HL-60 (cell line): ENCODE data around the gene TNK2.

ENCODE experiments used
- REST ChIP-seq: IDR thresholded peaks from 2 replicates; pipeline ENCODE4 v1.6.1; 2012; ENCODE audit warnings: low read depth; ENCODE audit not compliant: insufficient replicate concordance
- TF ChIP-seq, protein P1 (sequence below): IDR thresholded peaks from one replicate; pipeline ENCODE4 v1.5.1; 2011; ENCODE audit warnings: low read length, control low read depth, inconsistent platforms; ENCODE audit not compliant: insufficient read depth

GRCh38 chr3:195855471-195856409 lies 52.6 kb downstream of the TNK2 start:
- TF ChIP-seq, protein P1, sequence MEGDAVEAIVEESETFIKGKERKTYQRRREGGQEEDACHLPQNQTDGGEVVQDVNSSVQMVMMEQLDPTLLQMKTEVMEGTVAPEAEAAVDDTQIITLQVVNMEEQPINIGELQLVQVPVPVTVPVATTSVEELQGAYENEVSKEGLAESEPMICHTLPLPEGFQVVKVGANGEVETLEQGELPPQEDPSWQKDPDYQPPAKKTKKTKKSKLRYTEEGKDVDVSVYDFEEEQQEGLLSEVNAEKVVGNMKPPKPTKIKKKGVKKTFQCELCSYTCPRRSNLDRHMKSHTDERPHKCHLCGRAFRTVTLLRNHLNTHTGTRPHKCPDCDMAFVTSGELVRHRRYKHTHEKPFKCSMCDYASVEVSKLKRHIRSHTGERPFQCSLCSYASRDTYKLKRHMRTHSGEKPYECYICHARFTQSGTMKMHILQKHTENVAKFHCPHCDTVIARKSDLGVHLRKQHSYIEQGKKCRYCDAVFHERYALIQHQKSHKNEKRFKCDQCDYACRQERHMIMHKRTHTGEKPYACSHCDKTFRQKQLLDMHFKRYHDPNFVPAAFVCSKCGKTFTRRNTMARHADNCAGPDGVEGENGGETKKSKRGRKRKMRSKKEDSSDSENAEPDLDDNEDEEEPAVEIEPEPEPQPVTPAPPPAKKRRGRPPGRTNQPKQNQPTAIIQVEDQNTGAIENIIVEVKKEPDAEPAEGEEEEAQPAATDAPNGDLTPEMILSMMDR: no peak
- TF ChIP-seq REST: no peak
